Chondrocyte (in vitro differentiated cells): Measurements from ENCODE around the gene SYNE3. TPM values are rescaled to one million over a fixed set of nuclear protein-coding genes. Genes with fewer than 3 reads are reported as not detected.

Experiments used
- DNase-seq: peaks from one replicate; pipeline ENCODE4 v3.0.0; 2021; ENCODE audit warnings: mixed read lengths, low spot score
- H3K27ac Mint-ChIP-seq: one replicate; pipeline ENCODE4 v1.8.0; 2021; ENCODE audit warnings: mild to moderate bottlenecking, moderate library complexity, mixed read lengths; ENCODE audit not compliant: unreplicated experiment
- H3K27me3 Mint-ChIP-seq: 2 replicates; pipeline ENCODE4 v1.8.0; 2021; ENCODE audit warnings: low read depth, mixed read lengths
- H3K36me3 Mint-ChIP-seq: 2 replicates; pipeline ENCODE4 v1.8.0; 2021; ENCODE audit warnings: low read depth, mixed read lengths
- H3K4me1 Mint-ChIP-seq: 2 replicates; pipeline ENCODE4 v1.8.0; 2021; ENCODE audit warnings: low read depth, mild to moderate bottlenecking, mixed read lengths
- H3K4me3 Mint-ChIP-seq: one replicate; pipeline ENCODE4 v1.8.0; 2021; ENCODE audit warnings: mild to moderate bottlenecking, moderate library complexity, mixed read lengths; ENCODE audit not compliant: unreplicated experiment
- H3K9me3 Mint-ChIP-seq: 2 replicates; pipeline ENCODE4 v1.8.0; 2021; ENCODE audit warnings: low read depth, mixed read lengths
- CTCF ChIP-seq: fragments of 200-600 bp; sonication (generic); IDR thresholded peaks from 2 replicates; pipeline ENCODE4 v1.5.0; 2021; ENCODE audit warnings: antibody characterized with exemption, mild to moderate bottlenecking, moderate library complexity
- total RNA-seq: library from RNA; stranded (reverse); gene quantifications from 3 replicates; pipeline ENCODE4 v1.2.1, GENCODE V29; 2021

Gene SYNE3
- total RNA-seq, 1 donor from 2014 or later, result 22.3 TPM

GRCh38 chr14:95524706-95525512 is 8.5 kb upstream of the SYNE3 start:
- no peaks in the 10 kb centered on the region for H3K27me3 Mint-ChIP-seq
- no peak for DNase-seq
- no peak for TF ChIP-seq CTCF
- H3K4me3 Mint-ChIP-seq, result no peak overlapping the region
- H3K9me3 Mint-ChIP-seq, result no peaks in the 10 kb centered on the region
- H3K27ac Mint-ChIP-seq, result peak overlapping the region; percentile 100
- H3K4me1 Mint-ChIP-seq, result peaks cover 76% of the 10 kb centered on the region
- no peaks in the 10 kb centered on the region for H3K36me3 Mint-ChIP-seq

GRCh38 chr14:95523815-95524448 is 7.5 kb upstream of the SYNE3 start:
- Mint-ChIP-seq H3K27ac (peak overlapping the region; percentile 100), H3K27me3 (no peaks in the 10 kb centered on the region), H3K4me3 (peak overlapping the region; percentile 68), H3K36me3 (no peaks in the 10 kb centered on the region), H3K4me1 (peaks cover 83% of the 10 kb centered on the region), H3K9me3 (no peaks in the 10 kb centered on the region)
- peak; percentile 47 for TF ChIP-seq CTCF
- no peak for DNase-seq

GRCh38 chr14:95523051-95523814 is 6.8 kb upstream of the SYNE3 start:
- Mint-ChIP-seq H3K4me1 (peaks cover 85% of the 10 kb centered on the region), H3K36me3 (no peaks in the 10 kb centered on the region), H3K4me3 (peak overlapping the region; percentile 68), H3K9me3 (no peaks in the 10 kb centered on the region), H3K27me3 (no peaks in the 10 kb centered on the region), H3K27ac (peak overlapping the region; percentile 100)
- no peak for DNase-seq
- TF ChIP-seq CTCF, result no peak

- TF ChIP-seq CTCF, result no peak
- Mint-ChIP-seq H3K27me3 (no peaks in the 10 kb centered on the region), H3K4me1 (peaks cover 87% of the 10 kb centered on the region), H3K4me3 (no peak overlapping the region), H3K27ac (peak overlapping the region; percentile 100), H3K9me3 (no peaks in the 10 kb centered on the region), H3K36me3 (no peaks in the 10 kb centered on the region)
- DNase-seq, result no peak
These were observed 6.1 kb upstream of the SYNE3 start for GRCh38 chr14:95522556-95522955.

- Mint-ChIP-seq H3K27me3 (no peaks in the 10 kb centered on the region), H3K4me1 (peaks cover 87% of the 10 kb centered on the region), H3K36me3 (no peaks in the 10 kb centered on the region), H3K27ac (peak overlapping the region; percentile 100), H3K9me3 (no peaks in the 10 kb centered on the region), H3K4me3 (no peak overlapping the region)
- no peak for DNase-seq
- no peak for TF ChIP-seq CTCF
These were observed 5.7 kb upstream of the SYNE3 start for GRCh38 chr14:95522116-95522515.
